Stimulated activated naive CD8-positive, alpha-beta T cell treated with anti-CD3 and anti-CD28 coated beads, Interleukin-15, Interleukin-2, amounts not matched to agents 100 ng/mL and 50 ng/mL, for 24 hours (primary cell): ENCODE data around the gene RALGPS1.

Experiments
- H3K27ac Mint-ChIP-seq: one replicate; pipeline ENCODE4 v1.8.0; 2021; ENCODE audit warnings: mild to moderate bottlenecking, mixed read lengths
- H3K27me3 Mint-ChIP-seq: one replicate; pipeline ENCODE4 v1.8.0; 2021; ENCODE audit warnings: mixed read lengths
- H3K36me3 Mint-ChIP-seq: one replicate; pipeline ENCODE4 v1.8.0; 2021; ENCODE audit warnings: low read depth, mixed read lengths
- H3K4me1 Mint-ChIP-seq: one replicate; pipeline ENCODE4 v1.8.0; 2021; ENCODE audit warnings: low read depth, mixed read lengths
- H3K4me3 Mint-ChIP-seq: one replicate; pipeline ENCODE4 v1.8.0; 2021; ENCODE audit warnings: mild to moderate bottlenecking, mixed read lengths
- H3K9me3 Mint-ChIP-seq: one replicate; pipeline ENCODE4 v1.8.0; 2021; ENCODE audit warnings: mixed read lengths

Gene RALGPS1

DNA sequence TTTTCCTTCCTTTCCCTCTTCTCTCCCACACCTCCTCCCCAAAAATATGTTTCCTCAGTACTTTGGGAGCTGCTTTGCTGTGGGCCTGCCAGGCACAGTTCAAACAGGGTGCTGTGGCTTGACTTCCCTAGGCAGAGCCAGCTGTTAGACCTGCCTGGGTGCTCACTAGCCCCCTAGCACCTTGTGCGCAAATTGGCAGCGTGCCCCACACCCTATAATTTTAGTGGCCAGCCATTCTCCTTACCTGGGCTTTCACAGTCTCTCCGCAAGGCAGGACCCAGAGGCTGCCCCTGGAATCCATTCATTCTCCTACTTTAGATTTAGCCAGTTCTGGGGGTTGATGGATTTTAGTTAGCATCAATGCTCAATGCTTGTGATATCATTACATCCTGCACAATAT is 135.6 kb downstream of the RALGPS1 start:
- Mint-ChIP-seq H3K36me3 (no peaks in the 10 kb centered on the region), H3K4me1 (peaks cover 18% of the 10 kb centered on the region), H3K9me3 (no peaks in the 10 kb centered on the region), H3K27ac (no peak overlapping the region), H3K27me3 (no peaks in the 10 kb centered on the region), H3K4me3 (no peak overlapping the region)

DNA sequence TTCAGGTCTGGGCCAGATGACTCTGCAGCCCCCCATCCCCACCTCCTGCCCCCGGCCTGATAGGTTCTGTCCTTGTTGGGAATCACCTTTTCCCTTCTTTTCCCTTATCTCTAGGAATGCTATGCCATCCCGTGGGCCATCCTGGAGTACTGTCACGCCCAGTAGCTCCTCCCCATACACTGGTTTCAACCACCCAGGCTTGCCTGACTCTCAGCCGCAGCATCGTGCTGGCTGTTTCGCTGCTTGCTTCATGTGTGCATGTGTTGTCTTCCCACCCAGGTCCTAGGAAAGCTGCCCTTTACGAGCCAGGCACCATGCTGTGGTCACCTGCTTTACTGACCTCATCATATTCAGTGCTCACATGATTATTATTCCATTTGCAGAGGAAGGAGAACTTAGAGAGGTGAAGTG is 136.0 kb downstream of the RALGPS1 start:
- no peaks in the 10 kb centered on the region for H3K36me3 Mint-ChIP-seq
- no peaks in the 10 kb centered on the region for H3K9me3 Mint-ChIP-seq
- peaks cover 18% of the 10 kb centered on the region for H3K4me1 Mint-ChIP-seq
- H3K27me3 Mint-ChIP-seq = no peaks in the 10 kb centered on the region
- H3K4me3 Mint-ChIP-seq = no peak overlapping the region
- H3K27ac Mint-ChIP-seq = no peak overlapping the region

DNA sequence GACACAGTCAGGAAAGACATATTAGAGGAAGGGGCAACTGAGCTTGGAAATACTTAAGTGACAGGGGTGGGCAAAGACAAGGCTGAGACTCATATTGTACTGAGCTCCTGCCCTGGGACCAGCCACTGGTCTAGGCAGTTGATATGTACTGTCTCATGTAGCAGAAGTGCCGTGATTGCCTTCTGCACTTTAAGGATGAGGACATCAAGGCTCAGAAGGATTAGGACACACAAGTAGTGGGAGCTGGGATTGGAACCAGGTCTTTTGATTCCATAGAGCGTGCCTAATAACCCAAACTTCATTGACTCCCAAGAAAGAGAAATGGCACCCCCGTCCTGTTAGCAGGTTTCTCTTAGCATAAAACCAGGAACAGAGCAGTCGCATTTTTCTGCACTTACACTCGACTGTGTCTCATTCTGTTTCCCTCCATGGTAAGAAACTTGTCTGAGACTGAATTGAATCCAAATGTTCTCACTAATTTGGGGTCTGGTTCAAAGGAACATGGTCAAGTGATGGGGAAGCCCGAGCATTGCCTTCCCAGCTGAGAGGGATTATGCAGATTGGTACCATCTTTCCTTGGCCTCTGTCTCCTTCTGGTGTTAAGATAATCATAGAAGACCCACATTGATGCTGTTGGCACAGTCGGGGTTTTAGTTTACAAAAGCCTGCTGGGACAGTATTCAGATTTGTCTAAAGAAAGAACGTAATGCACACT is 137.5 kb downstream of the RALGPS1 start:
- Mint-ChIP-seq H3K36me3 (no peaks in the 10 kb centered on the region), H3K27me3 (no peaks in the 10 kb centered on the region), H3K4me1 (peaks cover 18% of the 10 kb centered on the region), H3K27ac (no peak overlapping the region), H3K9me3 (no peaks in the 10 kb centered on the region), H3K4me3 (no peak overlapping the region)

DNA sequence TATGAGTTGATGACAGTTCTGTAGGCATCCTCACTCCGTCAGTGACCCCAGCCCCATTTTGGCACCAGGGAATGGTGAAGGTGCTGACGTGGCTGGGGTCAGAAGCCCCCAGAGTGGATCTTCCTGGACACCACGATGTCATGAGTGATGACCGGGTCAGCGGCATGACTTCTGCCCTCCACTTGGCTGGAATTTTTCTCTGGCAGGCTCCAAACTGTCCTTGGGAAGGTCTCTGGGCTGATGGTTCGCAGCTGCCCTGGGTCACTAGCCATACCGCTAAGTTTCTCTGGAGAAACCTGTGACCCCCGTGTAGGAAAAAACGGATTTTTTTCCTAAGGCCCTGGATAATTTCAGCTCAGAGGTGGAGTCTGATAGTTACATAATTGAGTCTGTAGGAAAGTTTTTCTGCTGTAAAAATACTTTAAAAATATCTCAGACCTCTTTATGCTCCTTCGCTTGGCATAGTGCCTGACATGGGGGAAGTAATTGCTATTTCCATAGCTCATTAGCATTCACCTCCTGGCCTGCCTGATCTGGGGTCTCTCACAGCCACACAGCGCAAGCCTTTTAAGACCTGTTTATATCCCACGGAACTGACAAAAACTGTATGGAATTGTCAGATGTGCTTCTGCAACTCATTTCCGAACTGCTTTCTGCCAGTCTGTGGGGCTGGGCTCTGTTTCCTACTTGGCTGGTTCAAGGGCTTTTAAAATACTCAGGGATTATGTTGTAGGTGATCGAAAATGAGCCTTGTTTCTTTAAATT is 138.7 kb downstream of the RALGPS1 start:
- Mint-ChIP-seq H3K9me3 (no peaks in the 10 kb centered on the region), H3K27me3 (no peaks in the 10 kb centered on the region), H3K36me3 (no peaks in the 10 kb centered on the region), H3K4me1 (peaks cover 18% of the 10 kb centered on the region), H3K27ac (no peak overlapping the region), H3K4me3 (no peak overlapping the region)

DNA sequence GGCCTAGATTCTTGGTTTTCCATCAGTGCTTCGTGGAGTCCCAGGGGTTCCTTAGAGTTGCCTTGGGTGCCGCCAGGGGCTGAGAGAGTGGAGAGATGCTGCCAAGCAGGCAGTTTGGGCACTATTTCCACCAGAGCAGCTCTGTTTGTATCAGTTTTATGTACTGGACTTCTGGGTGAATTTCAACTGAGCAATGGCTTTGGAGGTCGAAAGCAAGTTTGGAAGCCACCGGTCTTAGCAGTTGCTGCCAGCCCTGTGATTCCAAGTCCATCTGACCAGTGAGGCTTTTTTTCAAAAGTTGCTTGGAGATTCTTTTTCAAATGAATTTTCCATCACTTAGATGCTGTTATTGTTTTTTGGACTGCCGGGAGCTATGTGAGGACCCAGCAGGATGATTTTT is 139.4 kb downstream of the RALGPS1 start:
- H3K27ac Mint-ChIP-seq = no peak overlapping the region
- H3K4me3 Mint-ChIP-seq = no peak overlapping the region
- no peaks in the 10 kb centered on the region for H3K36me3 Mint-ChIP-seq
- no peaks in the 10 kb centered on the region for H3K9me3 Mint-ChIP-seq
- peaks cover 14% of the 10 kb centered on the region for H3K4me1 Mint-ChIP-seq
- no peaks in the 10 kb centered on the region for H3K27me3 Mint-ChIP-seq

DNA sequence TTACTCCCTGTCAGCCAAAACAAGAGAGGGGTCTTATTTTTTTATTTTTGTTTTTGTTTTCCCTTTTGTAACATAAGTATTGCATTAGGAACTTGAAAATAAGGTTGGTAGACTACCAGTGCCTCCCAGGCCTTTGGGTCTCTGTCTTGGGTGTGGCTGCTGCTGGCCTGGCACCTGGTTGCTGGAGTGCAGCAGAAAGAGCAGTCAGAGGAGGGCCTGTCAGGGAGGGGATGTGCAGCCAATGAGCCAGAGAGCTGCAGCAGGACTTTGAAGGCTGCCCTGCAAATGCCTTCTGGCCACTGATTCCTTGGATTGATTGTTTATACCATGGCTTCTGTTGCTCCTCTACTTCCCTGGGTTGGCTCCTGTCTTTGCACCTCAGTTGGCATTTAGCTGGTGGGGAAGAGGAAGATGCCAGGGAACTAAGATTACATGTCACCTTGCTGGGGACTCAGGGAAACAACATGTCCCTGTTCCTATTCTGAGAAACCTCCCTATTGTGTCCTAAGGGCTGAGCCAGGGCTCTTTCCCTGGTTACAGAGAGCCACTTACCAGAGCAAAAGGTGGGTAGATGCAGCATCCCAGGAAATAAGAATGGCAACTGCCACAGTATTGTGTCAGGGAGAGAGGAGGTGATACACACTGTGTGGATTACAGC is 141.3 kb downstream of the RALGPS1 start:
- Mint-ChIP-seq H3K4me3 (no peak overlapping the region), H3K36me3 (no peaks in the 10 kb centered on the region), H3K4me1 (peaks cover 4% of the 10 kb centered on the region), H3K27me3 (no peaks in the 10 kb centered on the region), H3K9me3 (no peaks in the 10 kb centered on the region), H3K27ac (no peak overlapping the region)

DNA sequence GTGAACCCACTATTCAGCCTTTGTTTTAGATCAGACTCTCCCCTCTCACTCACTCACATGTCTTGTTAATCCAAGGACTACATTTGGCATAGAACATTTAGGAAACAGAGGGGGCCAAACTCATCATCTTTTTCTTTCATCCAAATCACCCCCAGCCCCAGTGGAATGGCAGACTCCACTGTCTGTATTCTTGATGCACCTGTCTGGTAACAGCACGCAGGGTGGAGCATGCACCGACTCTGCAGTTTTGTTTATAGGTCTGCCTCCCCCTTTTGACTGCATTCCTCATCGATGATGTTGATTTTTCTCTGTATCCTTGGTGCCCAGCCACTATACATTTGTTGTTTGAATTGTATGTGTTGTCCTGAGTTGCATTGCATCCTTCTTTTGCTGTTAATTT is 141.9 kb downstream of the RALGPS1 start:
- peaks cover 1% of the 10 kb centered on the region for H3K36me3 Mint-ChIP-seq
- H3K4me3 Mint-ChIP-seq = no peak overlapping the region
- no peaks in the 10 kb centered on the region for H3K9me3 Mint-ChIP-seq
- H3K27me3 Mint-ChIP-seq = no peaks in the 10 kb centered on the region
- peaks cover 4% of the 10 kb centered on the region for H3K4me1 Mint-ChIP-seq
- H3K27ac Mint-ChIP-seq = no peak overlapping the region

DNA sequence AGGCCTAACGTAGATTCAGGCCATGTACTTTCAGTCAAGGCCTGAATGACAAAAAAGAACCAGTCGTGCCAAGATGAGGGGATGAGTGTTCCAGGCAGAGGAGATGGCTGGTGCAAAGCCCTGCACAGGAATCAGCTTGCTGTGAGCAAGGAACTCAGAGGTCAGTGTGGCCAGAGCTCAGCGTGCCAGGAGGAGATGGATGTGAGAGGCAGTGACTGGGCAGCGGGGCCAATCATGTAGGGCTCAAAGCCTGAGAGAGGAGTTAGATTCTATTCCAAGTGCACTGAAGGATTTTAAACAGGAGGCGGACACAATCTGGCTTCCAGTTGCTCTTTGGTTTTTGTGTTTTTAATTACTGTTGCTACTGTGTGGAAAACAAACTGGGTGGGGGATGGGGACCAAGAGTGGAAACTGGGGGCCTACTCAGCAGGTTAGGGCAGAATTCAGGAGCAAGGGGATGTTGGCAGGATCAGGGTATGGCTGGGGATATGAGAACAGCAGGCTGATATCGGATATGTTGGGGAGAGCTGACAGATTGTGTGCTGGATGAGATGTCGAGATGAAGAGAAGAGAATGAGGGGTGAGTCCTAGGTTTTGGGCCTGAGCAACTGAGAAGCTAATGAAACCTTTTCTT is 143.5 kb downstream of the RALGPS1 start:
- Mint-ChIP-seq H3K9me3 (no peaks in the 10 kb centered on the region), H3K27me3 (no peaks in the 10 kb centered on the region), H3K4me3 (no peak overlapping the region), H3K4me1 (peaks cover 4% of the 10 kb centered on the region), H3K36me3 (peaks cover 4% of the 10 kb centered on the region), H3K27ac (no peak overlapping the region)

DNA sequence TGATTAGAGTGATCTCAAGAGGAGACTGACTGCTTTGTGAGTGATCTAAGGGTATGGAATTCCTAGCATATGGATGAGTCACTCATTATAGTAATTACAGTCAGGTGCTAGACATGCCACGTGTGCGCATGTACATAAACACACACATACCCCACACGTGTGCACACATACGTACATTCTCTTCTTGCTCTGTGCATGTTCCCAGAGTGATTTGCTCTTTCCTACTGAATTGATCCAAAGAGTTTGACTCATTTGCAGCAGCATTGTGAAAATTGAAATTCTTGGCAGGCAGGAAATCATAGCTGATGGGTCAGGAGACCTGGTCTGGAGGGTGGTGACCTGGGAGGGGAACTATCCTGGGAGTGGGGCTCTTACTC is 144.1 kb downstream of the RALGPS1 start:
- no peaks in the 10 kb centered on the region for H3K9me3 Mint-ChIP-seq
- no peak overlapping the region for H3K4me3 Mint-ChIP-seq
- no peaks in the 10 kb centered on the region for H3K27me3 Mint-ChIP-seq
- no peak overlapping the region for H3K27ac Mint-ChIP-seq
- peaks cover 4% of the 10 kb centered on the region for H3K36me3 Mint-ChIP-seq
- H3K4me1 Mint-ChIP-seq = peaks cover 4% of the 10 kb centered on the region

DNA sequence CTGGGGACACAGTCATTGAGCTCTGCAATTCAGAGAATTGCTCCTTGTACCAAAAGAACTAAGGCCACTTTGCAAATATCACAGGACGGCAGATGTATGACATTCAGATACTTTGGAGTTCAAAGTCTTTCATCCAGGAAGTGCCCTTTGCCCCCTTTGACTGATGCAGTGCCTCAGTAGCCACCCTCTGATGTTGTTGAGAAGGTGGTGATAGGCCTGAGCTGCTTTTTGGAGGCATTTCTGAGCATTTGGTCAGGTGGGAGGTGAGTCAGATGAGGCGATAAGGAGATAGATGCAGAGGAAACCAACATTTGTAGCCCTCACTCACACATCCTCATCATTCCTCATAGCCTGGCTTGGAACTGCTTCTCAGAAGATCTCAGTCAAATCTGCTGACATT is 144.4 kb downstream of the RALGPS1 start:
- Mint-ChIP-seq H3K27me3 (no peaks in the 10 kb centered on the region), H3K36me3 (peaks cover 4% of the 10 kb centered on the region), H3K4me3 (no peak overlapping the region), H3K27ac (no peak overlapping the region), H3K4me1 (peaks cover 4% of the 10 kb centered on the region), H3K9me3 (no peaks in the 10 kb centered on the region)

DNA sequence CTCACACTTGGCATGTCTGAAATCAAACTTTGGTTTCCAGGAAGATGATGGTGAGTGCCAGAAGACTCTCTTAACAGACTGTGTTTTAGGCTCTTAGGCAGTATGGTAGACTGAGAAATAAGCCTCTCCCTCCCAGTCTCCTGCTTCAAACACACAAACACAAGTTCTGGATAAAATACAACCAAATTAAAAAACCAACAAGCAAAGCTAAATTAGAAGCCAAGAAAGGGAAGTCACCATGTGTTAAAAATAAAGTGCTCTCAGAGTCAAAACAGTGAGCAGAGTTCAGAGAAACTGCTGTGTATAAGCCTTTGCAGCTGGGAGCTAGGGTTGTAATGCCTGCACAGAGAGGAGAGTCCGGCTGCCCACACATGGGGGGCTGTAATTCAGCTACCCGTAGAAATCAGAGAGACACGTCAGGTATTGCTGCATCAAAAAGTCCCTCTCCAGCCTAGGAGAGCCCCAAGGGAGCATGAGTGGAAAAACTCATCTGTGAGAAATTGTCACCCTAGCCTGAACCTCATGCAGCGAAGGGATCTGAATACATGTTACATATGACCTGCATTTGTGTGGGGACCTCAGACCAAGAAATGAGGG is 145.3 kb downstream of the RALGPS1 start:
- Mint-ChIP-seq H3K4me1 (peaks cover 4% of the 10 kb centered on the region), H3K9me3 (no peaks in the 10 kb centered on the region), H3K4me3 (no peak overlapping the region), H3K36me3 (peaks cover 4% of the 10 kb centered on the region), H3K27ac (no peak overlapping the region), H3K27me3 (no peaks in the 10 kb centered on the region)

DNA sequence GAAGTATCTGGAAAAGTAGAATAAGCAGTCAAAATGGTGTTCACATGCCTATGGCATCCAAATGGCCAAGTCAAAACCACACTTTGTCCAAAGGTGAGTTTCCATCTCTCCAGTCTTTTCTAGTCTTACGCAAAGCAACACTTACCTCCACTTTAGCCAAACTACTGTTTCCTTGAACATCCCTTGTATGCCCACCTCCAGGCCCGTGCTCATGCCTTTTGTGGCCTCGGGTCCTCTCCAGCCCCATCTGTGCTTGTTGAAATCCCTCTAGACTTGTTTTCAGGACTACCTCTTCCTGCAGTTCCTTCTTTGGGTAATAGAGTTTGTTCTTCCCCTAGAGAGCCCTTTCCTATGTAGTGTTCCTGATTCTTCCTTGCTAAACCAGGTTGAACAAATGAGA is 146.8 kb downstream of the RALGPS1 start:
- H3K27me3 Mint-ChIP-seq = no peaks in the 10 kb centered on the region
- peaks cover 4% of the 10 kb centered on the region for H3K4me1 Mint-ChIP-seq
- no peak overlapping the region for H3K4me3 Mint-ChIP-seq
- peaks cover 4% of the 10 kb centered on the region for H3K36me3 Mint-ChIP-seq
- H3K9me3 Mint-ChIP-seq = no peaks in the 10 kb centered on the region
- no peak overlapping the region for H3K27ac Mint-ChIP-seq

DNA sequence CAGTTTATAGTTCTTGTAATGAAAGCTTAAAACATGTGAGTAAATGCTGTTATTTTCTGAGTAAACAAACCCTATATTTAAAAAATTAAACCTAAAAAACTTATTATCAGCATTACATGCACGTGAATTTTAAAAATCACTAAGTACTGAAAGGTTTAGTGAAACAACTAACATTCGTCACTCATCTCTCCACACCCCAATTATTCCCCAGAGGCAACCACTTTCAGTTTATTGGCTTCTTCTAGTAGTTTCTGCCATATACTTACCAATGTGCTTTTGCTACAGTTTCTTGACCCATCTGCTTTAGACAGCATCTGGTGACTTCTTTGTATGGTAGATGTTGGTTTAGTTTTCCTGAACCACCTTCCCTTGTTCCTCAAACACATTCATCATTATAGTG is 149.8 kb downstream of the RALGPS1 start:
- no peaks in the 10 kb centered on the region for H3K27me3 Mint-ChIP-seq
- peaks cover 4% of the 10 kb centered on the region for H3K36me3 Mint-ChIP-seq
- no peaks in the 10 kb centered on the region for H3K9me3 Mint-ChIP-seq
- no peak overlapping the region for H3K4me3 Mint-ChIP-seq
- H3K27ac Mint-ChIP-seq = no peak overlapping the region
- H3K4me1 Mint-ChIP-seq = no peaks in the 10 kb centered on the region

DNA sequence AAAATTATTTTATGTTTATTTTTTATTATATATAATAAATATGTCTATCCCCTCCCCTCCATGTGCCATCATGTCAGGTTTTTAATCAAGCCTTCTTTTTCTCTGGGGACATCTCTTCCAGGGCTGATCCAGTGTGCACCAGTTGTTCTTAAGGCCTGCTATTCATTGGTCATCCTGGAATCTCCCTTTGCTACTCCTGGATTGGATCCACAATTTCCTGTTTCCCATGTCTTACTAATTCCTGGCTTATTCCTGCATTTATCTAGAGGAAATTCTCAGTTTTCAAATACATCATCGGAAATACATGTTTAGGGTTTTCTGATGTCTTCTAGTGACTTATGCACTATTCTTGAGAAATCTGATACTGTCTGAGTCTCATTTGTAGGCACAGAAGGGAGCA is 151.0 kb downstream of the RALGPS1 start:
- Mint-ChIP-seq H3K27me3 (no peaks in the 10 kb centered on the region), H3K9me3 (no peaks in the 10 kb centered on the region), H3K27ac (no peak overlapping the region), H3K4me1 (no peaks in the 10 kb centered on the region), H3K4me3 (no peak overlapping the region), H3K36me3 (peaks cover 4% of the 10 kb centered on the region)
